ENCODE measurements around the gene TMEM38B. TPM values are rescaled to one million over a fixed set of nuclear protein-coding genes. Genes with fewer than 3 reads are reported as not detected.
A peak's percentile ranks its signal among the peaks of the same experiment; 100 is the strongest.

Gene TMEM38B
- total and polyA plus RNA-seq, 7 donors, result 33.9 to 129 (median 69.8) TPM

DNA sequence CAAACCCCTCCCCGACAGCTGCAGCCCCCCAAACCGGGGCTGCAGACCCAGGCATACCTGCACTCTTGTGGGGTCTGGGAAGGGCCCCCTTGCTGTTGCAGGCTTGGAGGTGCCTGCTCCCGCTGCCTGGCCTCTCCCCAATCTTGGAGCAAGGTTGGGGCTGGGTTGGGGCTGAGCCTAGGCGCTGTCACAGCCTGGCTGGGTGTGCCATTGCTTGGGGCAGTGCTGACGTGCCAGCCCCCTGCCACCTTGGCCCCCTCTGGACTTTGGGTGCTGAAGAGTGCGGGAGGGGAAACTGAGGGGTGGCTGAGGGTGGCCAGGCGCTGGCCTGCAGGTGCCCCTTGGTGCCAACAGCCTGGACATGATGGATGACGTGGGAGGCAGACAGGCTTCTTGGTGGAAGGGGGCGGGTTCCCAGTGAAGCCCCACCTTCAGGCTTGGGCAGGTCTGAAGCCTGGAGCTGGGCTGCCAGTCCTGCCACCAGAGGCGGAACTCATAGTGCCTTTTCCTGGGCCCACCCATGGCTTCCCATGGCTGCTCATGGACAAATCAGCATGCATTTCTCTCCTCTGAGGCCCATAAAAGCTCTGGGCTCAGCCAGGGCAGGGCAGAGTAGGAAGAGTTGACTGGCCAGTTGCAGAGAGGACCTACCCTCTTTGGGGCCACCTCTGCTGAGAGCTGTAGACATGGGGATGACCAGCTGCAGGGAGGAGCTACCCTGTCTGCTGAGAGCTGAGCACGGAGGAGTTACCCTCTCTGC, 19.1 kb downstream of the TMEM38B start:
- ATAC-seq, result no peak
- no peak for DNase-seq
- intact Hi-C loops (cut with DNase I), result no loop called here

GRCh38 chr9:105714020-105714331, 19.6 kb downstream of the TMEM38B start:
- Histone ChIP-seq H3K9me3 (no peaks in the 10 kb centered on the region), H3K4me3 (no peak overlapping the region), H3K27me3 (ENCODE audit: insufficient read depth in 3 of 3, low read length in 2 of 3) (no peaks in the 10 kb centered on the region), H3K4me1 (peaks cover 29% of the 10 kb centered on the region), H3K36me3 (ENCODE audit: insufficient read depth in 1 of 2, low read depth in 1 of 2) (peaks cover 0 to 4% of the 10 kb centered on the region in 2 donors), H3K27ac (no peak overlapping the region)
- TF ChIP-seq, protein P1, sequence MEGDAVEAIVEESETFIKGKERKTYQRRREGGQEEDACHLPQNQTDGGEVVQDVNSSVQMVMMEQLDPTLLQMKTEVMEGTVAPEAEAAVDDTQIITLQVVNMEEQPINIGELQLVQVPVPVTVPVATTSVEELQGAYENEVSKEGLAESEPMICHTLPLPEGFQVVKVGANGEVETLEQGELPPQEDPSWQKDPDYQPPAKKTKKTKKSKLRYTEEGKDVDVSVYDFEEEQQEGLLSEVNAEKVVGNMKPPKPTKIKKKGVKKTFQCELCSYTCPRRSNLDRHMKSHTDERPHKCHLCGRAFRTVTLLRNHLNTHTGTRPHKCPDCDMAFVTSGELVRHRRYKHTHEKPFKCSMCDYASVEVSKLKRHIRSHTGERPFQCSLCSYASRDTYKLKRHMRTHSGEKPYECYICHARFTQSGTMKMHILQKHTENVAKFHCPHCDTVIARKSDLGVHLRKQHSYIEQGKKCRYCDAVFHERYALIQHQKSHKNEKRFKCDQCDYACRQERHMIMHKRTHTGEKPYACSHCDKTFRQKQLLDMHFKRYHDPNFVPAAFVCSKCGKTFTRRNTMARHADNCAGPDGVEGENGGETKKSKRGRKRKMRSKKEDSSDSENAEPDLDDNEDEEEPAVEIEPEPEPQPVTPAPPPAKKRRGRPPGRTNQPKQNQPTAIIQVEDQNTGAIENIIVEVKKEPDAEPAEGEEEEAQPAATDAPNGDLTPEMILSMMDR (IDR thresholded peaks at IDR 0.05), result no peak
- DNase-seq (no peak), ATAC-seq (no peak)
- intact Hi-C loops (cut with DNase I), result no loop called here
- WGBS, 3 donors, result 89 to 96% (median 92%) methylated on average over 2 of the region's 2 CpGs

More for the DNA sequence above, 19.1 kb downstream of the TMEM38B start:
- H3K27ac ChIP-seq, result no peak overlapping the region
- H3K9me3 ChIP-seq, result no peaks in the 10 kb centered on the region
- peaks cover 0 to 4% of the 10 kb centered on the region in 2 donors for H3K36me3 ChIP-seq (ENCODE audit: insufficient read depth in 1 of 2, low read depth in 1 of 2)
- H3K4me3 ChIP-seq, result no peak overlapping the region
- TF ChIP-seq, protein P1 (IDR thresholded peaks at IDR 0.05), result no peak
- 95 to 97% (median 96%) methylated on average over 11 of the region's 11 CpGs for WGBS, 3 donors
- peaks cover 32% of the 10 kb centered on the region for H3K4me1 ChIP-seq
- no peaks in the 10 kb centered on the region for H3K27me3 ChIP-seq (ENCODE audit: insufficient read depth in 3 of 3, low read length in 2 of 3)

- Histone ChIP-seq H3K36me3 (ENCODE audit: insufficient read depth in 1 of 2, low read depth in 1 of 2) (peaks cover 0 to 4% of the 10 kb centered on the region in 2 donors), H3K27ac (peak overlapping the region; percentile 12), H3K27me3 (ENCODE audit: insufficient read depth in 3 of 3, low read length in 2 of 3) (no peaks in the 10 kb centered on the region), H3K4me1 (peaks cover 21% of the 10 kb centered on the region), H3K9me3 (no peaks in the 10 kb centered on the region), H3K4me3 (no peak overlapping the region)
- intact Hi-C loops (cut with DNase I), result loop anchor here (5.0 kb wide), 1 partner anchor 59 kb away; no protein-coding TSS in a partner anchor
- 36 to 62% (median 46%) methylated on average over 1 of the region's 1 CpG for WGBS, 3 donors
- ATAC-seq (no peak), DNase-seq (no peak)
- TF ChIP-seq, protein P1 (IDR thresholded peaks at IDR 0.05), result no peak
Measured at GRCh38 chr9:105716146-105716545, 21.8 kb downstream of the TMEM38B start.

DNA sequence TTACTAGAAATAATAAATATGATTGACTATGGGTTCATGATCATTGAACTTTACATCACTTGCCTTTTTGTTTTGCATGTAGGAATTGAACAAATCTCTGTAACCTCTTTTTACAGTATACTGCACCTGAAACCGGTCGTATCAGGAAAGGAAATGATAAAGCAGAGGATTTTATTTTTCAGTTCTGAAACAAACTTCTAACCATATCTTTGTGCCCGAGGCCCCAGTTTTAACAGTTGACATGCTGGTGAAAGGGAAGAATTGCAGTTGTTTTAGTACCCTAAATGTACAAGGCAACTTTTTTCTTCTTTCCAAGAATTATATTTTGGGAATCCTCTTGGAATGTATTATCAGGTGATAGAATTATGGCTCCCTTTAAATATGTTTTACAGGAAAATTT, 27.8 kb downstream of the TMEM38B start:
- Histone ChIP-seq H3K9me3 (no peaks in the 10 kb centered on the region), H3K27ac (no peak overlapping the region), H3K36me3 (ENCODE audit: insufficient read depth in 1 of 2, low read depth in 1 of 2) (peaks cover 3 to 51% of the 10 kb centered on the region in 2 donors), H3K4me3 (no peak overlapping the region), H3K27me3 (ENCODE audit: insufficient read depth in 3 of 3, low read length in 2 of 3) (no peaks in the 10 kb centered on the region), H3K4me1 (peaks cover 3% of the 10 kb centered on the region)
- DNase-seq (no peak), ATAC-seq (no peak)
- intact Hi-C loops (cut with DNase I), result no loop called here
- 85 to 93% (median 89%) methylated on average over 3 of the region's 3 CpGs for WGBS, 3 donors
- TF ChIP-seq, protein P1 (IDR thresholded peaks at IDR 0.05), result no peak

All from psoas muscle (tissue), 8 donors.